GM23338 (cell line): Measurements from ENCODE around the gene NINL. TPM values are rescaled to one million over a fixed set of nuclear protein-coding genes. Genes with fewer than 3 reads are reported as not detected.
"Not testable (repeated sequence)": the region's sequence is repeated elsewhere in the genome, so short reads cannot be mapped to it uniquely, and the experiment has no call there.

ENCODE experiments used
- ATAC-seq: fragments of 200-7000 bp; cut with Tn5 transposase; 3 replicates; pipeline ENCODE4 v1.9.1; 2020
- DNase-seq: peaks from one replicate; pipeline ENCODE4 v3.0.0-alpha.2; 2015; ENCODE audit warnings: low spot score
- H2AFZ ChIP-seq: fragments of 200-600 bp; sonication (generic); 2 replicates; pipeline ENCODE4 v1.8.0; 2016; ENCODE audit warnings: antibody characterized with exemption, mild to moderate bottlenecking, moderate library complexity
- H3F3A ChIP-seq: fragments of 200-600 bp; sonication (generic); replicated peaks from 2 replicates; pipeline ENCODE4 v1.8.0; 2017; ENCODE audit warnings: antibody characterized with exemption, mixed run types, low read depth
- H3K27ac ChIP-seq: fragments of 200-600 bp; sonication (generic); 2 replicates; pipeline ENCODE4 v1.6.1; 2016; ENCODE audit warnings: low read depth
- H3K27me3 ChIP-seq: fragments of 200-600 bp; sonication (generic); 2 replicates; pipeline ENCODE4 v1.8.0; 2016; ENCODE audit warnings: mild to moderate bottlenecking, mixed run types, moderate library complexity; ENCODE audit not compliant: insufficient read depth
- H3K36me3 ChIP-seq: fragments of 200-600 bp; sonication (generic); 2 replicates; pipeline ENCODE4 v1.8.0; 2016; ENCODE audit warnings: mild to moderate bottlenecking; ENCODE audit not compliant: insufficient read depth
- H3K4me1 ChIP-seq: fragments of 200-600 bp; sonication (generic); 2 replicates; pipeline ENCODE4 v1.8.0; 2016; ENCODE audit warnings: mild to moderate bottlenecking, moderate library complexity; ENCODE audit not compliant: insufficient read depth
- H3K4me2 ChIP-seq: fragments of 200-600 bp; sonication (generic); 2 replicates; pipeline ENCODE4 v1.7.1; 2017; ENCODE audit warnings: mixed run types
- H3K4me3 ChIP-seq: fragments of 200-600 bp; sonication (generic); 2 replicates; pipeline ENCODE4 v1.6.1; 2016; ENCODE audit warnings: mixed run types
- H3K79me2 ChIP-seq: fragments of 200-600 bp; sonication (generic); replicated peaks from 2 replicates; pipeline ENCODE4 v1.8.0; 2017; ENCODE audit warnings: mild to moderate bottlenecking; ENCODE audit not compliant: insufficient read depth
- H3K9me2 ChIP-seq: fragments of 200-600 bp; sonication (generic); 2 replicates; pipeline ENCODE4 v1.8.0; 2017; ENCODE audit not compliant: insufficient read depth
- H4K20me1 ChIP-seq: fragments of 200-600 bp; sonication (generic); replicated peaks from 2 replicates; pipeline ENCODE4 v1.8.0; 2017; ENCODE audit warnings: mild to moderate bottlenecking; ENCODE audit not compliant: insufficient read depth
- H3K27ac Mint-ChIP-seq: 2 replicates; pipeline ENCODE4 v1.8.0; 2020; ENCODE audit warnings: inconsistent platforms, mild to moderate bottlenecking, moderate library complexity, mixed read lengths
- H3K27me3 Mint-ChIP-seq: 3 replicates; pipeline ENCODE4 v1.8.0; 2022; ENCODE audit warnings: low read depth, mild to moderate bottlenecking, moderate library complexity, mixed read lengths, inconsistent platforms; ENCODE audit not compliant: insufficient read depth, poor library complexity
- H3K36me3 Mint-ChIP-seq: 3 replicates; pipeline ENCODE4 v1.8.0; 2021; ENCODE audit warnings: low read depth, mild to moderate bottlenecking, inconsistent platforms, moderate library complexity, mixed read lengths
- H3K4me1 Mint-ChIP-seq: 3 replicates; pipeline ENCODE4 v1.8.0; 2020; ENCODE audit warnings: mild to moderate bottlenecking, inconsistent platforms, mixed read lengths
- H3K4me3 Mint-ChIP-seq: 3 replicates; pipeline ENCODE4 v1.8.0; 2021; ENCODE audit warnings: moderate library complexity, mild to moderate bottlenecking, inconsistent platforms, mixed read lengths
- H3K9me3 Mint-ChIP-seq: 3 replicates; pipeline ENCODE4 v1.8.0; 2020; ENCODE audit warnings: moderate library complexity, mild to moderate bottlenecking, inconsistent platforms, mixed read lengths
- CREB1 ChIP-seq: fragments of 250-450 bp; sonication (Bioruptor Pico); IDR thresholded peaks from 2 replicates; pipeline ENCODE4 v1.5.0; 2020; ENCODE audit warnings: low read depth, mild to moderate bottlenecking, moderate library complexity
- EZH2 ChIP-seq: fragments of 200-600 bp; sonication (generic); IDR thresholded peaks from one replicate; pipeline ENCODE4 v1.8.0; 2017; ENCODE audit warnings: antibody characterized with exemption, mild to moderate bottlenecking, low read depth; ENCODE audit not compliant: unreplicated experiment
- EZH2phosphoT487 ChIP-seq: fragments of 200-600 bp; sonication (generic); IDR thresholded peaks from one replicate; pipeline ENCODE4 v1.8.1; 2018; ENCODE audit warnings: antibody characterized with exemption; ENCODE audit not compliant: unreplicated experiment
- JUNB ChIP-seq: IDR thresholded peaks from one replicate; pipeline ENCODE4 v1.6.1; 2016; ENCODE audit warnings: antibody characterized with exemption; ENCODE audit not compliant: unreplicated experiment
- NANOG ChIP-seq: IDR thresholded peaks from 2 replicates; pipeline ENCODE4 v1.6.1; 2016; ENCODE audit warnings: antibody characterized with exemption, borderline replicate concordance
- POLR2AphosphoS5 ChIP-seq: IDR thresholded peaks from 2 replicates; pipeline ENCODE4 v1.6.1; 2016; ENCODE audit warnings: antibody characterized with exemption, low read depth
- STAT1 ChIP-seq: IDR thresholded peaks from one replicate; pipeline ENCODE4 v1.6.1; 2016; ENCODE audit warnings: antibody characterized with exemption; ENCODE audit not compliant: unreplicated experiment
- ZNF114 ChIP-seq: fragments of 250-450 bp; sonication (Bioruptor Pico); IDR thresholded peaks from 2 replicates; pipeline ENCODE4 v1.5.0; 2020; ENCODE audit warnings: mild to moderate bottlenecking, moderate library complexity
- ZNF331 ChIP-seq: fragments of 250-450 bp; sonication (Bioruptor Pico); IDR thresholded peaks from 2 replicates; pipeline ENCODE4 v1.5.0; 2020; ENCODE audit warnings: low read depth, mild to moderate bottlenecking, moderate library complexity
- polyA plus RNA-seq: library from polyadenylated mRNA; unstranded; fragments of >200 nt; fragmentation: Nextera tagmentation; extraction: Ambion mirVana; gene quantifications from 2 replicates; pipeline ENCODE4 v1.2.1, GENCODE V29; 2016
- total RNA-seq: library from RNA; depleted of rRNA; stranded (reverse); fragments of >200 nt; shearing (Covaris generic); gene quantifications from 2 replicates; pipeline ENCODE4 v1.2.3, GENCODE V29; 2014
- TF ChIP-seq, protein P1 (sequence below): fragments of 250-450 bp; sonication (Bioruptor Pico); IDR thresholded peaks from 2 replicates; pipeline ENCODE4 v1.5.0; 2020; ENCODE audit warnings: mild to moderate bottlenecking, moderate library complexity
- TF ChIP-seq, protein P2 (sequence below): IDR thresholded peaks from one replicate; pipeline ENCODE4 v1.6.1; 2018; ENCODE audit warnings: antibody characterized with exemption; ENCODE audit not compliant: unreplicated experiment

Gene NINL
- total and polyA plus RNA-seq, 2 experiments from 2014 or later, result 18.0 to 31.2 TPM

DNA sequence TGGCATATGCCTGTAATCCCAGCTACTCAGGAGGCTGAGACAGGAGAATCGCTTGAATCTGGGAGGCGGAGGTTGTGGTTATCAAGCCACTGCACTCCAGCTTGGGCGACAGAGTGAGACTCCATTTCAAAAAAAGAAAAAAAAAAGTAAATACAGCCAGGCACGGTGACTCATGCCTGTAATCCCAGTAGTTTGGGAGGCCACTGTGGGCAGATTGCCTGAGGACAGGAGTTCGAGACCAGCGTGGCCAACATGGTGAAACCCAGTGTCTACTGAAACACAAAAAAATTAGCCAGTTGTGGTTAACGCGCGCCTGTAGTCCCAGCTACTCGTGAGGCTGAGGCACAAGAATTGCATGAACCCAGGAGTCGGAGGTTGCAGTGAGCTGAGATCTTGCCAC lies 1.5 kb upstream of the NINL start:
- H3K4me1 ChIP-seq, result 0 out of 2 replicates have a peak, but pooled peaks cover 3% of the 10 kb centered on the region
- DNase-seq, result no peak
- no peaks in the 10 kb centered on the region for H3K27me3 ChIP-seq
- ATAC-seq, result no peak
- H3K79me2 ChIP-seq, result peaks cover 29% of the 10 kb centered on the region
- Mint-ChIP-seq H3K4me3 (no peak overlapping the region), H3K9me3 (no peaks in the 10 kb centered on the region), H3K27ac (no peak overlapping the region), H3K36me3 (peaks cover 22% of the 10 kb centered on the region), H3K4me1 (peaks cover 19% of the 10 kb centered on the region), H3K27me3 (peaks cover 5% of the 10 kb centered on the region)
- peaks cover 6% of the 10 kb centered on the region; the same call in 1 of the 2 replicates for H3K9me2 ChIP-seq
- H4K20me1 ChIP-seq, result peaks cover 6% of the 10 kb centered on the region; the same call in 1 of the 2 replicates
- no peak overlapping the region for H3K27ac ChIP-seq
- no peak overlapping the region for H3K4me3 ChIP-seq
- no peak overlapping the region for H2AFZ ChIP-seq
- H3F3A ChIP-seq, result 0 out of 2 replicates have a peak, but pooled peaks cover 9% of the 10 kb centered on the region
- no peak overlapping the region for H3K4me2 ChIP-seq
- TF ChIP-seq EZH2phosphoT487, result no peak
- no peak for TF ChIP-seq STAT1
- TF ChIP-seq EZH2, result no peak
- no peak for TF ChIP-seq POLR2AphosphoS5
- TF ChIP-seq, protein P1, sequence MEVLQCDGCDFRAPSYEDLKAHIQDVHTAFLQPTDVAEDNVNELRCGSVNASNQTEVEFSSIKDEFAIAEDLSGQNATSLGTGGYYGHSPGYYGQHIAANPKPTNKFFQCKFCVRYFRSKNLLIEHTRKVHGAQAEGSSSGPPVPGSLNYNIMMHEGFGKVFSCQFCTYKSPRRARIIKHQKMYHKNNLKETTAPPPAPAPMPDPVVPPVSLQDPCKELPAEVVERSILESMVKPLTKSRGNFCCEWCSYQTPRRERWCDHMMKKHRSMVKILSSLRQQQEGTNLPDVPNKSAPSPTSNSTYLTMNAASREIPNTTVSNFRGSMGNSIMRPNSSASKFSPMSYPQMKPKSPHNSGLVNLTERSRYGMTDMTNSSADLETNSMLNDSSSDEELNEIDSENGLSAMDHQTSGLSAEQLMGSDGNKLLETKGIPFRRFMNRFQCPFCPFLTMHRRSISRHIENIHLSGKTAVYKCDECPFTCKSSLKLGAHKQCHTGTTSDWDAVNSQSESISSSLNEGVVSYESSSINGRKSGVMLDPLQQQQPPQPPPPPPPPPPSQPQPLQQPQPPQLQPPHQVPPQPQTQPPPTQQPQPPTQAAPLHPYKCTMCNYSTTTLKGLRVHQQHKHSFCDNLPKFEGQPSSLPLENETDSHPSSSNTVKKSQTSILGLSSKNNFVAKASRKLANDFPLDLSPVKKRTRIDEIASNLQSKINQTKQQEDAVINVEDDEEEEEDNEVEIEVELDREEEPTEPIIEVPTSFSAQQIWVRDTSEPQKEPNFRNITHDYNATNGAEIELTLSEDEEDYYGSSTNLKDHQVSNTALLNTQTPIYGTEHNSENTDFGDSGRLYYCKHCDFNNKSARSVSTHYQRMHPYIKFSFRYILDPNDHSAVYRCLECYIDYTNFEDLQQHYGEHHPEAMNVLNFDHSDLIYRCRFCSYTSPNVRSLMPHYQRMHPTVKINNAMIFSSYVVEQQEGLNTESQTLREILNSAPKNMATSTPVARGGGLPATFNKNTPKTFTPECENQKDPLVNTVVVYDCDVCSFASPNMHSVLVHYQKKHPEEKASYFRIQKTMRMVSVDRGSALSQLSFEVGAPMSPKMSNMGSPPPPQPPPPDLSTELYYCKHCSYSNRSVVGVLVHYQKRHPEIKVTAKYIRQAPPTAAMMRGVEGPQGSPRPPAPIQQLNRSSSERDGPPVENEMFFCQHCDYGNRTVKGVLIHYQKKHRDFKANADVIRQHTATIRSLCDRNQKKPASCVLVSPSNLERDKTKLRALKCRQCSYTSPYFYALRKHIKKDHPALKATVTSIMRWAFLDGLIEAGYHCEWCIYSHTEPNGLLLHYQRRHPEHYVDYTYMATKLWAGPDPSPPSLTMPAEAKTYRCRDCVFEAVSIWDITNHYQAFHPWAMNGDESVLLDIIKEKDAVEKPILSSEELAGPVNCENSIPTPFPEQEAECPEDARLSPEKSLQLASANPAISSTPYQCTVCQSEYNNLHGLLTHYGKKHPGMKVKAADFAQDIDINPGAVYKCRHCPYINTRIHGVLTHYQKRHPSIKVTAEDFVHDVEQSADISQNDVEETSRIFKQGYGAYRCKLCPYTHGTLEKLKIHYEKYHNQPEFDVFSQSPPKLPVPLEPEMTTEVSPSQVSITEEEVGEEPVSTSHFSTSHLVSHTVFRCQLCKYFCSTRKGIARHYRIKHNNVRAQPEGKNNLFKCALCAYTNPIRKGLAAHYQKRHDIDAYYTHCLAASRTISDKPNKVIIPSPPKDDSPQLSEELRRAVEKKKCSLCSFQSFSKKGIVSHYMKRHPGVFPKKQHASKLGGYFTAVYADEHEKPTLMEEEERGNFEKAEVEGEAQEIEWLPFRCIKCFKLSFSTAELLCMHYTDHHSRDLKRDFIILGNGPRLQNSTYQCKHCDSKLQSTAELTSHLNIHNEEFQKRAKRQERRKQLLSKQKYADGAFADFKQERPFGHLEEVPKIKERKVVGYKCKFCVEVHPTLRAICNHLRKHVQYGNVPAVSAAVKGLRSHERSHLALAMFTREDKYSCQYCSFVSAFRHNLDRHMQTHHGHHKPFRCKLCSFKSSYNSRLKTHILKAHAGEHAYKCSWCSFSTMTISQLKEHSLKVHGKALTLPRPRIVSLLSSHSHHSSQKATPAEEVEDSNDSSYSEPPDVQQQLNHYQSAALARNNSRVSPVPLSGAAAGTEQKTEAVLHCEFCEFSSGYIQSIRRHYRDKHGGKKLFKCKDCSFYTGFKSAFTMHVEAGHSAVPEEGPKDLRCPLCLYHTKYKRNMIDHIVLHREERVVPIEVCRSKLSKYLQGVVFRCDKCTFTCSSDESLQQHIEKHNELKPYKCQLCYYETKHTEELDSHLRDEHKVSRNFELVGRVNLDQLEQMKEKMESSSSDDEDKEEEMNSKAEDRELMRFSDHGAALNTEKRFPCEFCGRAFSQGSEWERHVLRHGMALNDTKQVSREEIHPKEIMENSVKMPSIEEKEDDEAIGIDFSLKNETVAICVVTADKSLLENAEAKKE, result no peak
- no peak for TF ChIP-seq NANOG
- TF ChIP-seq, protein P2, sequence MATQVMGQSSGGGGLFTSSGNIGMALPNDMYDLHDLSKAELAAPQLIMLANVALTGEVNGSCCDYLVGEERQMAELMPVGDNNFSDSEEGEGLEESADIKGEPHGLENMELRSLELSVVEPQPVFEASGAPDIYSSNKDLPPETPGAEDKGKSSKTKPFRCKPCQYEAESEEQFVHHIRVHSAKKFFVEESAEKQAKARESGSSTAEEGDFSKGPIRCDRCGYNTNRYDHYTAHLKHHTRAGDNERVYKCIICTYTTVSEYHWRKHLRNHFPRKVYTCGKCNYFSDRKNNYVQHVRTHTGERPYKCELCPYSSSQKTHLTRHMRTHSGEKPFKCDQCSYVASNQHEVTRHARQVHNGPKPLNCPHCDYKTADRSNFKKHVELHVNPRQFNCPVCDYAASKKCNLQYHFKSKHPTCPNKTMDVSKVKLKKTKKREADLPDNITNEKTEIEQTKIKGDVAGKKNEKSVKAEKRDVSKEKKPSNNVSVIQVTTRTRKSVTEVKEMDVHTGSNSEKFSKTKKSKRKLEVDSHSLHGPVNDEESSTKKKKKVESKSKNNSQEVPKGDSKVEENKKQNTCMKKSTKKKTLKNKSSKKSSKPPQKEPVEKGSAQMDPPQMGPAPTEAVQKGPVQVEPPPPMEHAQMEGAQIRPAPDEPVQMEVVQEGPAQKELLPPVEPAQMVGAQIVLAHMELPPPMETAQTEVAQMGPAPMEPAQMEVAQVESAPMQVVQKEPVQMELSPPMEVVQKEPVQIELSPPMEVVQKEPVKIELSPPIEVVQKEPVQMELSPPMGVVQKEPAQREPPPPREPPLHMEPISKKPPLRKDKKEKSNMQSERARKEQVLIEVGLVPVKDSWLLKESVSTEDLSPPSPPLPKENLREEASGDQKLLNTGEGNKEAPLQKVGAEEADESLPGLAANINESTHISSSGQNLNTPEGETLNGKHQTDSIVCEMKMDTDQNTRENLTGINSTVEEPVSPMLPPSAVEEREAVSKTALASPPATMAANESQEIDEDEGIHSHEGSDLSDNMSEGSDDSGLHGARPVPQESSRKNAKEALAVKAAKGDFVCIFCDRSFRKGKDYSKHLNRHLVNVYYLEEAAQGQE, result no peak
- no peak for TF ChIP-seq JUNB
- no peak for TF ChIP-seq ZNF114 (CRISPR knock-in tag)
- TF ChIP-seq CREB1, result no peak
- TF ChIP-seq ZNF331 (CRISPR knock-in tag), result no peak
- peaks cover 3% of the 10 kb centered on the region; the same call in 1 of the 2 replicates for H3K36me3 ChIP-seq

DNA sequence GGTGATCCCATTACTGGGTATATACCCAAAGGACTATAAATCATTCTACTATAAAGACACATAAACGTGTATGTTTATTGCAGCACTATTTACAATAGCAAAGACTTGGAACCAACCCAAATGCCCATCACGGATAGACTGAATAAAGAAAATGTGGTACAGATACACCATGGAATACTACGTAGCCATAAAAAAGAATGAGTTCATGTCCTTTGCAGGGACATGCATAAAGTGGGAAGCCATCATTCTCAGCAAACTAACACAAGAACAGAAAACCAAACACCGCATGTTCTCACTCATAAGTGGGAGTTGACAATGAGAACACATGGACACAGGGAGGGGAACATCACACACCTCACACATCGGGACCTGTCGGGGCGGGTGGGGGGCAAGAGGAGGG lies 1.7 kb downstream of the NINL start:
- H3K27ac ChIP-seq, H2AFZ ChIP-seq, H3K27ac Mint-ChIP-seq, H3K36me3 ChIP-seq, ATAC-seq, H3F3A ChIP-seq, DNase-seq, H3K27me3 ChIP-seq, H3K9me2 ChIP-seq, H3K9me3 Mint-ChIP-seq, H3K27me3 Mint-ChIP-seq: not testable (repeated sequence)
- Histone ChIP-seq H3K4me2 (peak overlapping the region; percentile 97), H3K79me2 (peaks cover 62% of the 10 kb centered on the region), H3K4me3 (0 out of 2 replicates have a peak overlapping the region, but pooled peaks have one; percentile 86), H4K20me1 (peaks cover 19% of the 10 kb centered on the region), H3K4me1 (peaks cover 12% of the 10 kb centered on the region)
- Mint-ChIP-seq H3K4me1 (peaks cover 30% of the 10 kb centered on the region), H3K36me3 (peaks cover 44% of the 10 kb centered on the region), H3K4me3 (peak overlapping the region; percentile 85)
